Measurements from ENCODE around the gene BAZ2A. TPM values are rescaled to one million over a fixed set of nuclear protein-coding genes. Genes with fewer than 3 reads are reported as not detected.

The BAZ2A gene
- total RNA-seq, 1 experiment from 2014 or later: 16.6 TPM

DNA sequence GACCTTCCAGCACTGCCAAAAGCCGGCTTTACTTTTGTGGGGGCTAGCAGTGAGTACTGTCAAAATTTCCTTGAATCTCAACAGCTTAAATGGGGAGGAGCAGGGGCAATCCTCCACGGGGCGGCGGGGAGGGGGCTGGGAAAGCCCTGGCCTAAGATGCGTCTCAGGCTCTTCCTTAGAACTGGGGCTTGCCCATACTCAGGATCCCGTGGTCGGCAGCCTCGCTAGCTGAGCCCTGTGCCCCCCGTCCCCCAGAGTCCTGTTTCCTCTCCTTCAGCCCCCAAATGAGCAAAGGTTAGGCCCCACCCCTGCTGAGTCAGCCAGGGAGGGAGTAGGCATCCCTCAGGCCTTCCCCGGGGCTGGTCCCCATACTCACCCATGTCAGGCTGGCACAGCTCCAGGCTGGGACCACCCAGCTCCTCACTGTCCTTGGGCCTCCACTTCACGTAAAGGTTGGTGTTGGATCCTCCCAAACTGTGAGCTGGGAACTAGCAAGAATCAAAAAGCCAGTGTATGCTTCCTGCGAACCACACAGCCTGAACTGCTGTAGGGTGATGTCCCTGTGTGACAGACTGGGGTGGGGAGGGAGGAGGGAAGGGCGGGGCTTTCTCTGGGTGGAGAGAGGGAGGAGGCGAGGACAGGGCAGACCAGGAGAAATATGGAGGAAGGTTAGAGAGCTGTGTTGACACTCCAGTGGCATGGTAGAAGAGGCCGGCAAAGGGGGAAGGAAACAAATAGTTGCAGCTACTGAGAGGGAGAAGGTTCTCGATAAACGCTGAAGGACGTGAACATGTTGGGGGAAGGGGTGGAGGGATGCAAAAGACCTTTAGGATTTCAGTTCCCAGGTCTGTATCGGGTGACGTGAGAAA, 5.9 kb upstream of the BAZ2A start:
- DNase-seq (ENCODE audit: low spot score): peak; percentile 84

DNA sequence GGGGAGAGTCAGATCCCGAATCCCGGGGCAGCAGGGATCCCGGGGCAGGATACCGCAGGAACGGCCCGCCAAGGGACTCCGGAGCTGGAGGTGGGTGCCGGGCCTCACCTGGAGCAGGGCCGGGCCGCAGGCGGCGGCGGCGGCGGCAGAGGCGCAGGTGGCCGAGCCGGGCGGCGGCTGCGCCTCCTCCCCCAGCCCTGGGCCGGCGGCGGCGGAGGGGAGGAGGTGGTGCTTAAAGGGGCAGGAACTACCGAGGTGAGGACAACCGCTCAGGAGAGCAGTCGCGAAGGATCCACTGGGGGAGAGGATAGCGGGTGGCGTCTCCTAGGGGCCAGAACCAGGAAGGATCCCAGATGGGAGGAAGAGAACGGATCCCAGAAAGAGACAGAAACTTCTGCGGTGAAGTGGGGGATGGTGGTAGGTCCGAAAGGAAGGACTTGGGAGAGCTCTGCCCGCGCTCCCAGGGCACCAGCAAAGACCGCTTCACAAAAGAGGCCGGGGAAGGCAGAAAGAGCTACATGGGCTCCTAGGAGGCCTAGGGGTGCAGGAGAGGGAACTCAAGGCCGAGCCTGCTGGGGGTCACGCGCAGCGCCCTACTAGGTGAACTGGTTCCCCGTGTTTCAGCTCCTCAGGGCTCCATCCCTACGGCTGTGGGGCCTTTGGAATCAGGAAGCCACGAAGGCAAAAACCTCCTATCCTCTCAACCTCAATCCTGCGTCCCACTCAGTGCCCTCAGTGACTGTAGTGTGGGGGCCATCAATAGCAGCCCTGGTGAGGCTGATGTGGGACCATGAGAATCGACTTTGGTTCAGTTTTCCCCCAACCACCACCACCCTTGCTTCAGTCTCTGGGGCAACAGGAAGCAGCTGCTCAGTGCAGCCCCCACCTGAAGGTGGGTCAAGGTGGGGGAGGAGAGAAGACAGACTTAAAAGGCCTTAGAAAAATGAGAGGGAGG, 5.0 kb upstream of the BAZ2A start:
- peak; percentile 78 for DNase-seq (ENCODE audit: low spot score)

DNA sequence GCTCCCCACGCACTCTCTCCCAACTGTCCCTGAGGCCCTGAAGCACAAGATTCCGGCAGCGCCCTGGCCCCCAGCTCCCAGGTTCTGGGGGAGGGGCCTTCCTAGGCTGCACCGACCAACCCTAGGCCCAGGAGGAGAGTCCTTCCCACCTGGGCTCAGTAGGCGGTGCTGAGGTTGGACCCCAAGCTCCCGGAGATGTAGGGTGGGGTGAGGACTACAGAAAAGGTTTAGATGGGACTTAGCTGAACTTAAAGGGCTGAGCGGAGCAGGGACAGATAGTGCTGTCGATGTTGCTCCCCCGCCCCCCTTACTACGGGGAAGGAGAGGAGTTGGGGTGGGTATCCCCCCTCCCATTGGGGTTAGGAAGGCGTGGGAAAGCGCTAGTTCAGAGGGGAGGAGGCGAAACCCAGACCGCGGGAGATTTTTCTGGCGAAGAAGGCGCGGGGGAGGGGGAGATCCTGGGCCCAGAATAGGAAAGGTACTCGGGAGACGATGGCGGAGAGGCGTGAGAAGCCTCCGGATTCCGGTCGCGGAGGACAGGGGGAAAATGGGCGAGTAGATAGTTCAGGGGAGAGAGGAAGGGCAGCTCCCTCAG, 4.2 kb upstream of the BAZ2A start:
- DNase-seq (ENCODE audit: low spot score): peak; percentile 28

DNA sequence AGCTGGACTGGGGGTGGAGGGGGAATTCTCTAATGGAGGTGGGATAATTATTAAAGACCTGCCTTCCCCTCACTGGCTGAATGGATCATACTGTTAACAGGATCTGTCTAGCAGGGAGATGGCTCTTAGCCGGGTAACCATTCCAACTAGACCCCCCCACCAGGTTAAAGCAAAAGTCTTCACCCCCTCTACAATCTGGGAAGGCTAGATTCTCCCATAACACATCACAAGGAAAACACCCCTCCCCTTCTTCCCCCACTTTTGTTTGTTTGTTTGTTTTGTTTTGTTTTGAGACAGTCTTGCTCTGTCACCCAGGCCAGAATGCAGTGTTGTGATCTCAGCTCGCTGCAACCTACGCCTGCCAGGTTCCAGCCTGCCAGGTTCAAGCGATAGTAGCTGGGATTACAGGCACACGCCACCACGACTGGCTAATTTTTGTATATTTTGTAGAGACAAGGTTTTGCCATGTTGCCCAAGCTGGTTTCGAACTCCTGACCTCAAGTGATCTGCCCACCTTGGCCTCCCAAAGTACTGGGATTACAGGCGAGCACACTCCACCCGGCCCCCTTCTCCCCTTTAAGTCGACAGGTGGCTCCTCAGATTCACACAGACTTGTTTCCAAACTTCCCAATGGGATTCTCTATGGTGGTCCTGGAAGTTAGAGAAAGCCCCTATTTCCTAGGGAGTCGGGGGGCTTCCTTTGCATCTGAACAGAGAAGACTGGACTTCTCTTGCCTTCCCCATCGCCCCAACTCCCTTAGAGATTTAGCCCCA, 3.5 kb upstream of the BAZ2A start:
- DNase-seq (ENCODE audit: low spot score): no peak

DNA sequence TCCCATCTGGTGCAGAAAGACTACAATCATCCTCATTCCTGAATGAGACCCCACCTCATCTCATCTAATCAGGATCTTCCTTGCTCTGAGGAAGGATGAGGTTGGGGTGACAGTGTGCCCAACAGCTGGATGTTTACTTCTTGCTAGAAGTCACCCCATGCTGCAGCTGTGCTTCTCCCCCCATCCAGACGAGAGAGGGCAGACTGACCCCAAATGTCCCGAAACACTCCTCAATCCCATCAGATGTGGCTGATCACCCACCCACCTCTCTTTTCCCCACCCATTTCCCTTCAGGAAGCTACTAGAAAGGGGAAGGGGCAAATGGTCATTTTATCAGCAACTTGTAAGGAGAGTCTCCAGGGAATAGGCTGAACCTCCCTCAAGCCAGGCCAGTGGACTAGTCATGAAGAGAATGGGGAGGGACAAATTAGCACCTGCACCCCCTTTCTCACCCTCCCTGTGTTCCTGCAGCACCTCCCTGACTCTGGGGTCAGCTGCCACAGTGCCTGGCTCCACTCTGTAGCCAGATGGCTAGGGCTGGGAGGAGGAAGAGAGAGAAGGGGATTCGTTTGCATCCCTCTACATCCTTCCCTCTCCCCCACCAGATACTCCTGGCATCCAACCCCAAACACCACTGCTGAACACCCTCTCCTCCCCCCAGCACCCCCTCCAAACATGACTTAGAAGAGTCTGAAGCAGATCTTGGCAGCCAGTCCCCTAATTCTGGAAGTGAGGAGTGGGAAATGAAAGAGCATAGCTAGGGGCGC, 2.8 kb upstream of the BAZ2A start:
- DNase-seq (ENCODE audit: low spot score): no peak

DNA sequence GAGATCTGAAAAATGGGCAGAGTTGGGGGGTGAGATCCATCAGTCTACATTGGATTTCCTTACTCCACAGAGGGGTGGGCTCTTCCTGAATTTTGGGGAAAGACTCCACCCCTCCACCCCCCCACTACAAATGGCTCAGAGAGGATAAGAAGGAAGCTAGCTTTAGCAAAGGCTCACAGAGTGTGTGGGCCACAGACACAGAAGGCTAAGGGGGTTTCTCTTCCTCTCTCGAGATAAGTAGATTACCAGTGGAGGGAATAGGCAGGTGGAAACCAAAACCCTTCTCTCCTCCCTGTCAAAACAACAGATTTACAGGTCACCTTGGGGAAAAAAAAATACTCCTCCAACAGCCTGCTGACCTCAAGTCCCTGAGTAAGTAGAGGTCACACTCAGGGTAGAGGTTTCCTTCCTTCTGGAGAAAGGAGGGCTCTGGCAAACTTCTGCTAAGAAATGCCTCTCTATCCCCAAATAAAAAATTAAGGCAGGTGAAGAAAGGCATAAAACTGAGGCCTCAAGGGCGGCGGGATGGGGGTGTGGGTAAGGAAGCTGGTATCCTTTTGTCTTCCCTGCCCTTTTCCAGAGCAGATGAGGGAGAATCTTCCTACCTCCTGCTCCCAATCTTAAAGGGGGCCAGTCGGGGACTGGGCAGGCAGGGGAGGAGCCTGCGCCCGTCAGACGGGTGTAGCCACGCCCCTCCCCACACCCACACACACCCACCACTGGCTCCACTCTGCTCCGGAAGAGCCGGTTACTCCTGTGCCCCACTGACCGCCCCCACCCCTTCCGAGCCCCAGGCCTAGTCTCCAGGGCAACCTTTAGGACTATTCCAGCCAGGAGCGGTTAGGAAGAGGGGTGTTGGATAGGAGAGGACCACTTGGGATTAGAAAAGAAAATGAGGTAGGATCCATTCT, 1.9 kb upstream of the BAZ2A start:
- DNase-seq (ENCODE audit: low spot score): peak; percentile 17

DNA sequence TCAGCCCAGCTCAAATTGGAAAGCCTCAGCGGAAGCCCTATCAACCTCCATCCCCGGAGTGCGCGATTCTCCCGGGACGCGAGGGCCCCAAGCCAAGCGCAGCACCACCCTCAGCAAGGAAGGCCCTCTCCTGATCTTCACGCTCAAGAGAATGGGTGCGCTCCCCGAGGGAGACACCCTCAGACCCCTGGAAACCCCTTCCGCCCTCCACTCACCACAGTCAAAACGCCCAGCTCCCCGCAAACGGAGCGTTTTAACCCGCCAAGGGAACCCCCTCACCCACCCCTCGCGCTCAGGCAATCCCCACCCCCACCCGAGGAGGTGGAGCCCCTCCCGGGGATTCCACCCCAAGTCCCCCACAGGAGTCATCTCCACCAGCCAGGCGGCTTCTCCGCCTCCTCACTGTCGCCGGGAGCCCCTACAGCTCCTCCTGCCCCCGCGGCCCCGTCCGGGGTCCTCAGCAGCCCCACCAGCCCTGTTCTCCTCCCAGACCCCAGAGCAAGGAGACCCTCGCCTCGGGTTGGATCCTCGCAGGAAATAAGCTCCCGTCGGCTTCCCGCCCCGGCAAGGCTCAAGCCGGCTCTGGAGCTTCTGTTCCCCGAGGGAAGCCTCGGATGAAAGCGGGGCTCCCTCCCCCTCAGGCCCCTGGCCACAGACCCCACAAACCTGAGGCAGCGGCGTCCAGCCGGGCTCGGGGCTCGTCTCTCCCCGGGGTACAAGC, 507 bp downstream of the BAZ2A start:
- no peak for DNase-seq (ENCODE audit: low spot score)

DNA sequence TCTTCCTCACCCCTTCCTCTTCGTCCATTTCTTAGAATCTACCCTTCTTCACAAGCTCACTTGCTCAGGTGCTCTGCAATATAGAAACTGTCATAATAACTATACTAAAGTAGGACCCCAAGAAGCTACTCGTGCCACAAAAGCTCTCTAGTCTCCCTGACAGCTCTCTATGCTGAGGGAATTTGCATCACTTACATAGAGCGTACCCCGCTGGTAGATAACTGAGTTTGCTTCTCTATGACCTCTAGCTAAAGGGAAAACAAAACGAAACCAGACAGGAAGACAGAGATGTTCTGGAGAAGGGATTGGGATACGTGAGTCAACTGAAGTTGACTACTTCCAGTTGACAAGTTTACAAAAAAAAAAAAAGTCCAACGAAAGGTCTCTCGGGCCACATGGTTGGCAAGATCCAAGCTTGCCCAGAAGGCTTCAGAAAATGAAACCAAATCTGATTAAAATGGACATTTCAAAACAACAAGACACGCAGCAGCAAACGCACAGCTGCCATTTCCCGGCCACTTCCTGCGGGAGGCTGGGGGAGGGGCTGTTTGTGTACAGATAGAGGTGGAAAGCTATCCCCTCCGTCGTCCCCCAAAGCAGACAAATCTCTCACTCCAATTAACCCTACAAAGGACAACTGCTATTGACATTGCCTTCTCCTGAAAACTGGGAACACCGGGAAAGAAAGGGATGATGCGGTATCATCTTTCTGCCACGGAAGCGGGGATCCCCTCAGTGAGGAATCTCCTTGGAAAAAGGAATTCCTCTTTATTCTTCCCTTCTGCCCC, 1.3 kb downstream of the BAZ2A start:
- peak; percentile 36 for DNase-seq (ENCODE audit: low spot score)

DNA sequence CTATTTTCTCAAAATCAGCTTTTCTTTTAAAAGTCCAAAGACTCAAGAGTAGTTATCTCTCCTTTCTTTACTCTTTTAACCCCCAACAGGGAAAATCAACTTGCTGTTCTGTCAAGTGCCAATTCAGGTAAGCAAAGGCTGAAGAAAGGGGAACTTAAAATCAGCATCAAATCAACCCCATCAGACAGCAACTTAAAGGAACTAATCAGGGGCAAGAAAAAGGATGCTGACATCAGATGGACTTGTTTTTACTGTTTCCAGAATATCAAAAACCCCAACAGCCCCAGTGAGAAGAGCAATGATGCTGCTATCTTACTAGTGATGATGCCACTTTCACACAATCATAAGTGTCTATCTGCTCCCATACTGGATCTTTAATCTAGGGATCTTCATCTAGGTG, 3.4 kb downstream of the BAZ2A start:
- no peak for DNase-seq (ENCODE audit: low spot score)

DNA sequence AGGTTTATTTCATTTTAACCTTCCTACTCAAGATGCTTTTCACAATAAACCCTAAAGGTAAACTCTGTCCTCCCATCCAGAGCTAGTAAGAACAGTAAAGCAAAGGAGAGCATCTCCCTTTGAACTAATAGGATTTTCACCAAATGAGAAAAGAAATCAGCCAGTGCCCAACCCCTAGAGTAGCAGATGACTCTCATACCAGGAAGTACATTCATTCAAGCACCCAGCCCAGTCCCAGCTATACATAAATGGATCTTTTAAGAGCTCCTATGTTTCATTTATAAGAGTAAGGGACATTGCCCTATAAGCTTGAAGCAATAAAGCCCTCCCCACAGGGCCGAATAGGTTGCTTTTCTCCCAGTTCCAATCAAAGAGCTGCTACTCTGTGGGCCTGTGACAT, 7.6 kb downstream of the BAZ2A start:
- no peak for DNase-seq (ENCODE audit: low spot score)

DNA sequence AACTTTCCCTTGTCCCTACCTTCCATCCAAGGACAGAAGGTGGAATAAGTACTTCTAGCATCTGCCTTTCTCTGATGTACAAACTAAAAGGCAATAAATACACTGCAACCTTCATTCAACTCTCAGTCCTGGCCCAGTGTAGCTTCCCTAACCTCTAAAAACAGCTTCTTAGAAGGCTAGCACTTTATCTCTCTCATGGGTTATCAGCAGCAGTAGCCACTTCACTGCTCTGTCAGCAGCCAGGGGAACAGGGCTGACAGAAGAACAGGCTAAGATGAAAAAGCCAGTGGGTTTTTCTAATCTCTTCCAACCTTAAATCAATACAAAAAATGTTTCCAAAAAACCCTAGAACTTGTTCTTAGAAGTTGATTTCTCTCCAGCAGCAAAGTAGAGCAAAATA, 13.2 kb downstream of the BAZ2A start:
- no peak for DNase-seq (ENCODE audit: low spot score)

DNA sequence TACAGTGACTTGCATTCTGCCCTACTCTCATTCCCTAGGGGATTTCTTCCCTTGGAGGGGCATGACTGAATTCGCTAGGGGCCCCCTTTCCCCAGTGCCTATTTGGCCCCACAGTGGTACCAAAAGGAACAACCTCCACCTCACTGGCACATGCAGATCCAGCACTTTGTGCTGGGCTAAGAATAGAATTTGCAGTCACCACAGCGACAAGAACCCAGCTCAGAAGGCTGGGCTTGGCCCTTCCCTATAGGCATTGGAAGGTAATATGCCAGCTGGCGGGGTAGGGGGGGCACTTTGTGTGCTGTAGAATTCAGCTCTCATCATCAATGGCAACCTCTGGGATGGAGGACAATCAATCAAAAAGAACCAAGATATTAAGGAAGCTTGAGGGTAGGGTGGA, 13.9 kb downstream of the BAZ2A start:
- no peak for DNase-seq (ENCODE audit: low spot score)

DNA sequence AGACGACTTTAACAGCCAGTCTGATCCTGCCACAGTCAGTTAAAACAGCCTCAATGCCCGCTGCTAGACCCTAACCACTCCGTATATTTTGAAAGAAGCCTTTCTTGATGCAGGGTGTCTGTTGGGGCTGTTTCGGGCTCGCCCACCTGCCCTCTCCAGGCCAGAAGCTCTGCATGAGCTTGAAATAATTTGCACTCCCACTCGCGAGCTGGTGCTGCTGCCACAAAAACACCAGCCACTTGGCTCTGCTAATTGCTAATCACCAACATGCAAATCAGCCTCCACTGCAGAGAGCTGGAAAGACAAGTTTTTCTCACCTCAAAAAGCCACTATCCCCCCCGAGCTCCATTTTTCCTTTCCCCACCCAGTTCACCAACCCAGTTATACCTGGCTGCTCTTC, 15.5 kb downstream of the BAZ2A start:
- no peak for DNase-seq (ENCODE audit: low spot score)

DNA sequence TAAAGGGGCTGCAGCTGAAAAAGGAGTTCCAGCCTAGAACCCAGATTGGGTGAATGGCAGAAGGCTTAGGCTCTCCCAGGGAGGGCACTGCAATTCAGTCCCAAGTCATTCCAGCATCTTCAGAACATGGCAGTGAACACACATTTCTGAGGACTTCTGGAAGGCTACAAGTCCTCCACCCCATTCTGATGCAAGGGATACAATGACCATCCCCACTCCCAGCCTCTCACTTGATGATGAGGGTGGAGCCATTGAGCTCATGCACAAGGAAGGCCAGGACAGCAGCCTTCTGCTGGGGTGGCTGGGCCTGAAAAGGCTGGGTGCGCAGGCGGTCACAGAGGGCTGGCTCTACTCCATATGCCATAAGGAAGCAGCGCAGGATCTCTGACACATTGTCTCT, 25.8 kb downstream of the BAZ2A start:
- no peak for DNase-seq (ENCODE audit: low spot score)

DNA sequence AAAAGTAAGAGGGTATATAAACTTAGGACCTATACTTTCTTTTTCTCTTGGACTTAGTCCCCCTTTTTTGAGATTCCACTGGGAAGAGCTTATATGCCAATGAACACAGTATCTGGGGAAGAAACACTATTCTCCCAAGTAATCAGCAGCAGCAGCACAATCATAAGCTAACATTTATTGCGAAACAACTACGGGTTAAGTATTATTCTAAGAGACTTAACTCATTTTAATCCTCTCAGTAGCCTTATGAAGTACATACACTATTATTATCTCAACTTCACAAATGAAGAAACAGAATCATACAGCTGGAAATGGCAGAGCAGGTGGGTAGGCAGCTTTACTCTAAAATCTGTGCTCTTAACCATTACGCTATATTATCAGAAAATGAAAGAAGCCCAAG, 27.9 kb downstream of the BAZ2A start:
- no peak for DNase-seq (ENCODE audit: low spot score)

DNA sequence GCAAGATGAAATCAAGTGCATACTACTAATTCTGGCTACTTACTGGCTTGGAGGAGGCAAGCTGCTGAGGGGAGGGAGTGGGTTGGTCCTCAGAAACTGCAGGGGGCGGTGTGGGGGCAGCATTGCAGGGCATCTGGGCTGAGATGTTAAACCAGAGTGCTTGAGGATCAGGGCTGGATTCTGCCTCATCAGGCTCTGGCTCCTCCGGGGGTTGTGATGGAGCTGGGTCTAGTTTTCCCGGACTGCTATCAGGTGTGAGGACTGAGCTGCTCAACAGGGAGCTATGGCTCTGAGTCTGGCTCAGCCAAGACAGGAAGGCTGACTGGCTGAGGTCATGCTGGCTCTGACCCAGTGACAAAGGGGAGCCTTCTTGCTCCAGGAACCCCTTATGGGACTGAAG, 28.6 kb downstream of the BAZ2A start:
- DNase-seq (ENCODE audit: low spot score): no peak

DNA sequence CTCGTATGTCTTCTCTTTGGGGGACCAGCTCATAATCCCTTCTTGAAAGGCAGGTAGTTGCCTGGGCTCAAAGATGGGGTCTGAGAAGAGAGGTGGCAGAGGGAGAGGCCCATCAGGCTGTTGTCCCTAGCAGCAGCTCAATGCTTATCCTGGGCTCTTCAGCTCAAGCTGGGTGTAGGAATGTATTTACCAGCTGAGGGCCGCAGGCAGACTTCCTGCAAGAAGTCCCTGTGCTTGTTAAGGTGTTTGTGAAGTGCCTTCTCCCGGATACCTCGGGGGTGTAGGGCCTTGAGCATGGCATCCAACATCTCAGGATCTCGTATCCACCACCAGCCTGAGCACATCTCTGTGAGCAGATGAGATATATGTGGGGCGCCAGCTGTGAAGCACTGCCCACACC, 29.4 kb downstream of the BAZ2A start:
- DNase-seq (ENCODE audit: low spot score): no peak

DNA sequence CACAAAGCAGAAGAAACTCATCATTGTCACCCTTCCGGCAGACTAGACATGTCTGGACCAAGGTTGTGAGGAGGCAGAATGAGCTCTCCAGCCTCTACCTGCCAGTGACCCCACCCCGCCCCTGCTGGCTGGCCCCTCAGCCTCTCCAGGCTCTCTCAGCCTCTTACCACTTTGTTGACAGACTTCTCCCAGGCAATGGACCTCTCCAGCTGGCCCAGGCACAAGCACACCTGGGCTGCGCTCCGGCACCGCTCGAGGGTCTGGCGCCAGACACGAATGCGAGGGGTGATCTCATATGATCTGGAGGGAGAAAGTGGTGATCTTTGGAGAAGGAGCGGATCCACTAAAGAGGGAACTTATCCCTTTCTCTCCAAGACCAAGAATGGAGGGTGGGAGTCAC, 30.3 kb downstream of the BAZ2A start:
- no peak for DNase-seq (ENCODE audit: low spot score)
